NCI-H2227 treated with DMSO at 0.1 percent for 48 hours (cell line): ENCODE data around the gene ZNF813.
A peak's percentile ranks its signal among the peaks of the same experiment; 100 is the strongest.
"Not testable (repeated sequence)": the region's sequence is repeated elsewhere in the genome, so short reads cannot be mapped to it uniquely, and the experiment has no call there.

Source experiments
- DNase-seq: peaks from one replicate; lab custom pipeline; 2025; lab: John Stamatoyannopoulos, UW

ZNF813 gene

DNA sequence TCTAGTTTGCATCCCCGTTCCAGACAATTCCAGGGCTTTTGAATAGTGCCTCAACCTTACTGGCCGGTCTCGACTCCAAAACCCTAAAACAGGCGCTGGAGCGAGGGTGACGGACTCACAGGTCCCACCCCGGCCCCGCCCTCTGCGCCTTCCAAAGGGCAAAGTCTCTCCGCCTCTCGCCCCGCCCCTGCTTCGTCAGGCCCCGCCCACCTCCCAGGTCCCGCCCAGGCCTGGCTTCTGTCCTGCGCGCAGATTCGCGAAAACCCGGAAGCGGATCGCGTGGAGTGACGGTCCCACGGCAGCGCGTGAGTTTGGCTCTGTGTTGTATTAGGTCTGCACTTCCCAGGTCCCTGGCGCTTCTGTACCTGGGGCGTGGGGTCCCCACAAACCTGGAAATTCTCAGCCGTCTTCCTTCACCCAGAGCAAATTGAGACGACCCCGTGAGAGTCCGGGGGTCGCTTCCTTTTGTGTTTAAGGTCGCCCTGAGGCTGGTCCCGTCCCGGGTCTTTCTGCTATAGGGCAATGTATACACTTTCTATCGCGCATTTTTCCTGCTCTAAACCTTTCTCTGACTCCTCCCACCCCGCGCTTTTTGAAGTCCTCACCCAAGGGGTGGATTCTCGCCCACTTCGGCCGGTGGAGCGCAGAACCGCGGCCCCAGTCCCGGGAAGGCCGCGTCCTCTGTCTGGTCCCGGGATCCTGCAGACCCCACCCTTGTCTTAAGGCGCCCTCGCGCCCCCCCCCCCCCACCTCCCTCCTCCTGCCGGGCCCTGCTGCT lies at the start of gene ZNF813:
TSS of gene ZNF813 (plus strand) at position 249 of the 778 bp plus-strand sequence. CDS start 16,090 bp downstream, outside the sequence.
- DNase-seq = peak; percentile 94

DNA sequence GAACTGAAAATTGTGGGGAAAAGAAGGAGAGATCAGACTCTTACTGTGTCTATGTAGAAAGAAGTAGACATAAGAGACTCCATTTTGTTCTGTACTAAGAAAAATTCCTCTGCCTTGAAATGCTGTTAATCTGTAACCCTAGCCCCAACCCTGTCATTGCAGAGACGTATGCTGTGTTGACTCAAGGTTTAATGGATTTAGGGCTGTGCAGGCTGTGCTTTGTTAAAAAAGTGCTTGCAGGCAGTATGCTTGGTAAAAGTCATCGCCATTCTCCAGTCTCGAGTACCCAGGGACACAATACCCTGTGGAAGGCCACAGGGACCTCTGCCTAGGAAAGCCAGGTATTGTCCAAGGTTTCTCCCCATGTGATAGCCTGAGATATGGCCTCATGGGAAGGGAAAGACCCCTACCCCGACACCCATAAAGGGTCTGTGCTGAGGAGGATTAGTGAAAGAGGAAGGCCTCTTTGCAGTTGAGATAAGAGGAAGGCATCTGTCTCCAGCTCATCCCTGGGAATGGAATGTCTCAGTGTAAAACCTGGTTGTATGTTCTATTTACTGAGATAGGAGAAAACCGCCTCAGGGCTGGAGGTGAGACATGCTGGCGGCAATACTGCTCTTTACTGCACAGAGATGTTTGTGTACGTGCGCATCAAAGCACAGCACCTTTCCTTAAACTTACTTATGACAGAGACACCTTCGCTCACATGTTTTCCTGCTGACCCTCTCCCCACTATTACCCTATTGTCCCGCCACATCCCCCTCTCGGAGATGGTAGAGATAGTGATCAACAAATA lies 46.8 kb upstream of the ZNF813 start:
- not testable (repeated sequence) for DNase-seq

DNA sequence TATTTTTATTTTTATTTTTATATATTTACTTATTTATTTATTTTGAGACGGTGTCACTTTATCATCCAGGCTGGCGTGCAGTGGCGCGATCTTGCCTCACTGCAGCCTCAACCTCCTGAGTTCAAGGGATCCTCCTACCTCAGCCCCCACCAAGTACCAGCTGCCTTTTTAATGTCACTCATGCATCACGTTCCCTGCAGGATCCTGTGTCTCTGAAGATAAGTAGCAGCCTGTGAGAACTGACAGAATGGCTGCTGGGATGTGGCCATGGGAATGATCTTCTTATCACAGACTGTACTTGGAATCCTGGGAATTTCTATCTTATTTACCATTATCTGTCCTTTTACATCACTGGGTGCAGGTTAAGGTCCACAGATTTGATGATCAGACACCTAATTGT lies 45.0 kb upstream of the ZNF813 start:
- peak; percentile 51 for DNase-seq

DNA sequence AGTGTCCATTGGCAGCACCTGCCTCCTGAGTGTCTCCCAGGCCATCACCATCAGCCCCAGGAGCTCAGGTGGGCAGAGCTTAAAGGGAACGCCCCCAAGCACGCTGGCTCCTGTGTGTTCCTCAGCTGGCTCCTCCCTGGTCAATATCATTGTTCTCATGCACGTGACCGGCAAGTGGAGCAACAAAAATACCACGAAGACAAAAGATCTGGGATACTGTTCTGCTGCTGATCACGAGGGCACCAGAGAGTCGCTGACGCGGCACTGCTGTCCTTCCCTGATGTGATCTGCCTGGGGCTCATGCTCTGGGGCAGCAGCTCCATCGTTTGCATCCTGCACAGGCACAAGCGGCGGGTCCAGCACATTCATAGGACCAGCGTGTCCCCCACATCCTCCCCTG lies 44.5 kb upstream of the ZNF813 start:
- peak; percentile 10 for DNase-seq

DNA sequence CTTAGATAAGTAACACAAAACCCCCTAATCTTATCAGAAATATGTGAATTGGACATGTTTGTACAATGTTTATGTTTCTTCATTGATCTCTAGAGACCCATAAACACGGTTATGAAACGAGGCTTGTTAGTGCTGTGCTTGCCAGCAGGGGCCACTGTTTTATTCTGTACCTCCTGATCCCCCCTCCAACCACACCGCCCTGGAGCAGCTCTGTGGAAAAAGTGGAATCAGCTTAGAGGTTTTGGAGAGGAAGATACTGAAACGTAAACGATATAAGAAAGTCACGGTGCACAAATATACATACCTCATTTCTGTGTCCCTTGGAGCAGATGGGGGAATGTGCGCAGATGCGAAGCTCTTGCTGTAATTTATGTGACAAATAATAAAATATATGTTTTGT lies 43.9 kb upstream of the ZNF813 start:
- peak; percentile 7 for DNase-seq

DNA sequence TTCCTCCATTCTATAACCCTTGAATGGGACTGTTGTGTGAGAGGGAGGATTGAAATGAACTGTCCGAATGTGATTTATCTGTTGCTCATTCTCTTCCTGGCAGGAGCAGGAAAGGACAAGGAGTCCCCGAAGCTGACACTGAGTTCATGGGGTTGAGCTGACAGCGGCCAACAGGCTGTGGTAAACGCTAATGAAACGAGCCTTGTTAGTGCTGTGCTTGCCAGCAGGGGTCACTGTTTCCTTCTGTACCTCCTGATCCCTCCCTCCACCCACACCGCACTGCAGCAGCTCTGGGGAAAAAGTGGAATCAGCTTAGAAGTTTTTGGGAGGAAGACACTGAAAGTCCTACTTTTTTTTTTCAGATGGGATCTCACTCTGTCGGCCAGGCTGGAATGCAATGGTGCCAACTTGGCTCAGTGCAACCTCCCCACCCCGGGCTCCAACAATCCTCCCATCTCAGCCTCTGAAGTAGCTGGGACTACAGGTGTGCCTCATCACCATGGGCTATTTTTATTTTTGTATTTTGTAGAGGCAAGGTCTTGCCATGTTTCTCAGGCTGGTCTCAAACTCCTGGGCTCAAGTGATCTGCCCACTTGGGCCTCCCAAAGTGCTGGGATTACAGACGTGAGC lies 42.5 kb upstream of the ZNF813 start:
- peak; percentile 89 for DNase-seq

DNA sequence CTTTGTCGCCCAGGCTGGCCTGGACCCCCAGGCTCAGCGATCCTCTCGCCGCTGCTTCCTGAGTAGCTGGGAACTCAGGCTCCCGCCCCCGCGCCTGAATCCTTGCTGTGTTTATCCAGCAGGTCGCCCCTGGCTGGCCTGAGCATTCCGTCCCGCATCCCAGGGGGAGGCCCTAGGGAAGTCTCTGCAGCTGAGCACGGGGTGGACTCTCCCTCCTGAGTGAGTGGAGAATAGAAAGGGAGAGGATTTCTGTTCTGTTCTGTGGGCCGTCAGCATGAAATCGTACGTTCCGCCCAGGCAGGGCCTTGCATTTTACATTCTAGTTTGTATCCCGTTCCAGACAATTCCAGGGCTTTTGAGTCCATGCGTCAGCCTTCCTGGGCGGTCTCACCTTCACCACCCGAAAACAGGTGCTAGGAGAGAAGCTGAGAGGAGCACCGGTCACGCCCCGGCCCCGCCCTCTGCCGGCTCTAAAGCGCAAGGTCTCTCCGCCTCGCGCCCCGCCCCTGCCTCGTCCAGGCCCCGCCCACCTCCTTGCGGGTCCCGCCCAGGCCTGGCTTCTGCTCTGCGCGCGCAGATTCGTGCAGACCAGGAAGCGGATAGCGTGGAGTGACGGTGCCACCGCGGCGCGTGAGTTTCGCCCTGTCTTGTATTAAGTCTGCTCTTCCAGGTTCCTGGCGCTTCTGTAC lies 36.0 kb upstream of the ZNF813 start, which contains the start of gene ZNF761:
TSS of gene ZNF761 (plus strand) at position 586 of the 689 bp plus-strand sequence. CDS start 15,285 bp downstream, outside the sequence.
- peak; percentile 99 for DNase-seq

DNA sequence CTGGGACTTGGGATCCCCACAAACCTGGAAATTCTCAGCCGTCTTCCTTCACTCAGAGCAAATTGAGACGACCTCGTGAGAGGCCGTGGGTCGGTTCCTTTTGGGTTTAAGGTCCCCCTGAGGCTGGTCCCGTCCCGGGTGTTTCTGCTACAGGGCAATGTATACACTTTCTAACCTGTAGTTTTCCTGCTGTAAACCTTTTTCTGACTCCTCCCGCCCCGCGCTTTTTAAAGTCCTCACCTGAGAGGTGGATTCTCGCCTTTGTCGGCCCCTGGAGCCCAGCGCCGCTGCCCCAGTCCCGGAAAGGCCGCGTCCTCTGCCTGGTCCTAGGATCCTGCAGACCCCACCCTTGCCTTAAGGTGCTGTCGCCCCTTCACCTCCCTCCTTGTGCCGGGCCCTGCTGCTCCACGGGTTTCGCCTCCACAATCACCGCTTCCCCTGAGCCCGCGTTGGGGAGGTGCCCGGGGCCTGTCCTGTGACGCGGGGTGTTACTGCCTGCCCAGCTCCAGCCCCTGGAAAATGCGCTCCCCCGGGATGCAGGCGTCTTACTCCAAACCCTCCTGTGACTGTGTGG lies 35.4 kb upstream of the ZNF813 start:
- DNase-seq = peak; percentile 25

DNA sequence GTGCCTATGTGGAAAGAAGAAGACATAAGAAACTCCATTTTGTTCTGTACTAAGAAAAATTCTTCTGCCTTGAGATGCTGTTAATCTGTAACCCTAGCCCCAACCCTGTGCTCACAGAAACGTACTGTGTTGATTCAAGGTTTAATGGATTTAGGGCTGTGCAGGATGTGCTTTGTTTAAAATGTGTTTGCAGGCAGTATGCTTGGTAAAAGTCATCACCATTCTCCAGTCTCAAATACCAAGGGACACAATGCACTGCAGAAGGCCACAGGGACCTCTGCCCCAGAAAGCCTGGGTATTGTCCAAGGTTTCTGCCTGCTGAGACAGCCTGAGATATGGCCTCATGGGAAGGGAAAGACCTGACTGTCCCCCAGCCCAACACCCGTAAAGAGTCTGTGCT lies 23.7 kb upstream of the ZNF813 start:
- DNase-seq = not testable (repeated sequence)

DNA sequence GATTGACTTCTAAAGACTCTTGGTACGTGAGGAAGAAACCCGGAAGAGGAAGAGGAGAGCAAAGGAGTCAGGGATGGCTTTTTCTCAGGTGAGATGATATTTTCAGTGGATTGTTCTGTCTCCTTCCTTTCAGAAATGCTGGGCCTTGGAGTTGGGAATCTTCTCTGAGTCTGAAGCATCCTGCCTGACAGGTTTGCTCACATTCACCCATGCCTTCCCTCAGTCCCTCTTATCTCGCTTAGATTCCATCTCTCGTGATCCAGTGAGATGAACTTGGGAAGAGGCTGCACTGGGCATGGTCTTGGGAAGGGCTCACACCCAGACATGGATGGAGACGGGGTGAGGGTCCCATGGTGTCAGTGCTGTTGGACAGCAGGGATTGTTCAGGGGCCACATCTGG lies 20.3 kb upstream of the ZNF813 start:
- not testable (repeated sequence) for DNase-seq

DNA sequence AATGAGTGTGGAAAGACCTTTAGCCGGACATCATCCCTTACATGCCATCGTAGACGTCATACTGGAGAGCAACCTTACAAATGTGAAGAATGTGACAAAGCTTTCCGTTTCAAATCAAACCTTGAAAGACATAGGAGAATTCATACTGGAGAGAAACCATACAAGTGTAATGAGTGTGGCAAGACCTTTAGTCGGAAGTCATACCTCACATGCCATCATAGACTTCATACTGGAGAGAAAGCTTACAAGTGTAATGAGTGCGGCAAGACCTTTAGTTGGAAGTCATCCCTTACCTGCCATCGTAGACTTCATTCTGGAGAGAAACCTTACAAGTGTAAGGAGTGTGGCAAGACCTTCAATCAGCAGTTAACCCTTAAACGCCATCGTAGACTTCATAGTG lies 11.7 kb upstream of the ZNF813 start:
- no peak for DNase-seq

DNA sequence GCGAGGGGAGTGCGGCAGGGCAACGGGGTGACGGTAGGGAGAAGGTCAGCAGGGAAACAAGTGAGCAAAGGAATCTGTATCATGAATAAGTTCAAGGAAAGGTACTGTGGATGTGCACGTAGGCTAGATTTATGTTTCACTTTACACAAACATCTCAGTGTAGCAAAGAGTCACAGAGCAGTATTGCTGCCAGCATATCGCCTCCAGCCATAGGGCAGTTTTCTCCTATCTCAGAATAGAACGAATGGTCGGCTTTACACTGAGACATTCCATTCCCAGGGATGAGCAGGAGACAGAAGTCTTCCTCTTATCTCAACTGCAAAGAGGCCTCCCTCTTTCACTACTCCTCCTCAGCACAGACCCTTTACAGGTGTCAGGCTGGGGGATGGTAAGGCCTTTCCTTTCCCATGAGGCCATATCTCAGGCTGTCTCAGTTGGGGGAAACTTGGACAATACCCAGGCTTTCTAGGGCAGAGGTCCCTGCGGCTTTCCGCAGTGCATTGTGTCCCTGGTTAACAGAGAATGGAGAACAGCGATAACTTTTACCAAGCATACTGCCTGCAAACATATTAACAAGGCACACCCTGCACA lies 7.3 kb upstream of the ZNF813 start:
- not testable (repeated sequence) for DNase-seq

DNA sequence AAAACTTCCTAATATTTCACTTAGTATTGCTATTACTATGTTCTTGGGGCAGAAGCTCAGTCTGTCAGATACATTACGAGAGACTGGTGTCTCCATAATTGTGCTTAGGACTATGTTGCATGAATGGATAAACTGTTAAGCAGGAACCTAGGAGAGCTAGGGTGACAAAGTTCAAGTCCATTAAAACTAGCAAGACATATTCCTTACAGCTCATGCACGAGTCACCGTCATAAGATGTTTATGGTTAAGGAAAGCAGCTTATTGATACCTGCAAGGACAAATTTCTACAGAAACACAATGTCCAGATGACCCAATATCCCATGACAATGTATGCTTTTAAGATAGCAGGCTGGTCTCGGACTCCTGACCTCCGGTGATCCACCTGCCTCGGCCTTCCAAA lies 5.7 kb upstream of the ZNF813 start:
- DNase-seq = no peak

DNA sequence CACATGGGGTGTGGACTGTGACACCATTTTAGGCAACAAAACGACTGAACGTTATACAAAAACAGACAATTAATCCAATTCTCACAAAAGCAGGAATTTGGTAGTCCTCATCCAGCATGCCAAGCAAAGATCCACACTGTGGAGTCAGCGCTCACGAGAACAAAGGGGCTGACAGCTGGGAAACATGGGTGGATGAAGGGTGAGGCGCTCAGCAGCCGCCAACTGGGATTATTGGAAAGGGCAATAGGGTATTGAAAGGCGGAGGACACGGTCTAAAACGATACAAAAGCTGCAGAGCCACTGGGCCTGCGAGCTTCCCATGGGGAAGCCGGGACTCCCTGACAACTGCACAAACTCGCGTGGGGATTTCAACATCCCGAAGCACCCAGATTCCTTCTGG lies 4.7 kb upstream of the ZNF813 start:
- DNase-seq = no peak

DNA sequence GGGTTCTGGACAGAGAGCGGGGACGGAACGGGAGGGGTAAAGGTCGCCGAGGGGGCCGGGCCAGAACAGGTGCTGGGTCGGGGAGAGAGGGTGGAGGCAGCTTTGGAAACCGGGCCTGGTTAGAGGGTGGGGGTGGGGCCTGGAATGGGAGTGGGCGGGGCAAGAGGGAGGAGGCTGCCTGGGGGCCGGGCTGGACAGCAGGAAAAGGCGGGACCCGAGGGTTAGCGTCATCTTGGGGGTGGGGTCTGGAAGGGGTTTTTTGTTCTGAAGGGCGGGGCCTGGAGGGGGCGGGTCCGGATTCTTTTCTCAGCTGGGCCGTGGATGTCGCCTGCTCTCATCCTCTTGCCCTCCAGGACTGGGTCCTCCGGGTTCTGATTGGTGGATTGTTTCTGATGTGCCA lies 4.3 kb upstream of the ZNF813 start:
- no peak for DNase-seq

DNA sequence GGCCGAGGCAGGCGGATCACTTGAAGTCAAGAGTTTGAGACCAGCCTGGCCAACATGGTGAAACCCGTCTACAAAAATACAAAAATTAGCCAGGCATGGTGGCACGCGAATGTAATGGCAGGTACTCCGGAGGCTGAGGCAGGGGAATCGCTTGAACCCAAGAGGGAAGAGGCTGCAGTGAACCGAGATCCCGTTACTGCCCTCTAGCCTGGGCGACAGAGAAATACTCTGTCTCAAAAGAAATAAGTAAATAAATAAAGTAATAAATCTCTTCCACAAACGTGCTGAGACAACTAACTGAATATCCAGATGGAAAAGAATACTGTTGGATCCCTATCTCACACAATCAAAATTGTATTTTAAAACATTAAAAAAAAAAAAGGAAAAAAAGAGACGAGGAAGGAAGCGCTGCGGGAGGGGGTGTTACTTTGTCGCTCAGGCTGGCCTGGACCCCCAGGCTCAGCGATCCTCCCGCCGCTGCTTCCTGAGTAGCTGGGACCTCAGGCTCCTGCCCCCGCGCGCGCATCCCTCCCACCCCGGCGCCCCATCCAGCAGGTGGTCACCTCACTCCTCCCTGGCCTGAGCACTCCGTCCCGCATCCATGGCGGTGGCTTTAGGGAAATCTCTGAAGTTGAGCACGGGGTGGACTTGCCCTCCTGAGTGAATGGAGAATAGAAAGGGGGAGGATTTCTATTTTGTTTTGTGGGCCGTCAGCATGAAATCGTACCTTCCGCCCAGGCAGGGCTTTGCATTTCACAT lies 628 bp upstream of the ZNF813 start:
- DNase-seq = peak; percentile 46

DNA sequence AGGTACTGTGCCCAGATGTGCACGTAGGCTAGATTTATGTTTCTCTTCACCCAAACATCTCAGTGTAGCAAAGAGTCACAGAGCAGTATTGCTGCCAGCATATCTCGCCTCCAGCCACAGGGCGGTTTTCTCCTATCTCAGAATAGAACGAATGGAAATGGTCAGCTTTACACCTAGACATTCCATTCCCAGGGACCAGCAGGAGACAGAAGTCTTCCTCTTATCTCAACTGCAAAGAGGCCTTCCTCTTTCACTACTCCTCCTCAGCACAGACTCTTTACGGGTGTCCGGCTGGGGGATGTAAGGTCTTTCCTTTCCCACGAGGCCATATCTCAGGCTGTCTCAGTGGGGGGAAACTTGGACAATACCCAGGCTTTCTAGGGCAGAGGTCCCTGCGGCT lies 1.1 kb downstream of the ZNF813 start:
- not testable (repeated sequence) for DNase-seq

DNA sequence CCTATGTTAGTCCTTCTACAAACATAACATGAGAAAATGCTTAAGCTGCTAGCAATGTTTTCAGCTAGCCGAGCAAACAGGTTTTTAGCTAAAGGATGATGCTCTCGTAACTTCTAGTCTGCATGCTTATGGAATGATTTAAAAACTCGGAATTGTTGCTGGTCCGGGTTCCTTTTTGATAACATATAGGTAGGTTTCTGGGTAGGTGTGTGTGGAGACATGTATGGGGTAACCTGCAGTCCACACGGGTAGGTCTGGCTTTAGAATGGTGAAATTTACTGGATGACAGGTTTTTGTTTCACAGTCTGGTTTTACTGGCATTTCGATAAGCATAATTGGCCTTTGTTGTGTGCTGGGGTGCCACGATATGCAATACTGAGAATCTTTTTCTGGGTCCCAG lies 4.4 kb downstream of the ZNF813 start:
- DNase-seq = no peak

DNA sequence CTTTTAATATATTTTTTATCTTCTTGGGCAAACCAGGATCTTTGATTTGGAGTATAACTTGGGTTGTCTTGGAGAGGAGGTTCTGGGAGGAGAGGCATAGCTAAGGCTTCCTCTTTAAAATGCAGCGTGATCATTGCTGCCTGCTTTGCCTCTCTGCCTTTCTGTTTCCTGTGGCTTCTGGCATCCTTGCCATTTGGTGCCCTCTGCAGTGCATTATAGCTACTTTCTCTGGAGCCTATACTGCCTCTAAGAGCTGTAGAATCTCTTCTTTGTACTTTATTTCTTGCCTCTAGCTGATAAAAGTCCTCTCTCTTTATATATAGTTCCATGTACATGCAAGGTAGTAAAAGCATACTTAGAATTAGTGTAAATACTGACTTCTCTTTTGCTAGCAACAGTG lies 7.3 kb downstream of the ZNF813 start:
- not testable (repeated sequence) for DNase-seq

DNA sequence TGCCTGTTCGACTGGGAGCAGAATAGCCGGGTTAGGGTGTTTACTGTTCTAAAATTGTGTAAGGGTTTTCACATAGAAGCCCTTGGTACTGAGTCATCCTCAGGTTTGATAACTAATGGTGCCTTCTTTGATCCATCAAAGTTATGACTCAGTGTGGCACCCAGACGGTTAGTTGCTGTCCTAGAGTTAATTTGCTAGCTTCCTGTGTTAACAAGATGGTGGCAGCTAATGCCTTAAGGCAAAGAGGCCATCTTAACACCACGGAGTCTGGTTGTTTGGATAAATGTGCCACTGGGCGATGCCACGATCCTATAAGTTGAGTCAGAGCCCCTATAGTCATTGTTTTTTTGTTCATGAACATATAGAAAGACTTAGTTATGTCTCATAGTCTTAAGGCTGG lies 7.9 kb downstream of the ZNF813 start:
- DNase-seq = not testable (repeated sequence)
